ENCODE data around the gene BCL2L1. TPM values are rescaled to one million over a fixed set of nuclear protein-coding genes. Genes with fewer than 3 reads are reported as not detected.

BCL2L1 gene
- total RNA-seq, 4 donors from 2014 or later: 105 to 138 (median 119) TPM

- no peak for TF ChIP-seq POLR2A (IDR thresholded peaks at IDR 0.05)
- 97 to 98% methylated on average over 3 of the region's 3 CpGs for WGBS, 2 donors
- no peaks in the 10 kb centered on the region for H3K27me3 ChIP-seq
- peaks cover 0 to 73% (median 17%) of the 10 kb centered on the region in 4 donors for H3K4me1 ChIP-seq
- H3K4me3 ChIP-seq: no peak overlapping the region
- H3K9me3 ChIP-seq: no peaks in the 10 kb centered on the region
- peak overlapping the region in 2 of 4 donors; percentile 2 to 29 for H3K27ac ChIP-seq
- DNase-seq (ENCODE audit: low spot score in 2 of 2): no peak
- peaks cover 0 to 42% (median 0%) of the 10 kb centered on the region in 3 donors for H3K36me3 ChIP-seq
Observed at GRCh38 chr20:31687777-31688176, 34.9 kb downstream of the BCL2L1 start.

GRCh38 chr20:31685853-31686643, 36.6 kb downstream of the BCL2L1 start:
- Histone ChIP-seq H3K4me1 (peaks cover 0 to 76% (median 10%) of the 10 kb centered on the region in 4 donors), H3K36me3 (peaks cover 0 to 34% (median 0%) of the 10 kb centered on the region in 3 donors), H3K9me3 (no peaks in the 10 kb centered on the region), H3K27me3 (no peaks in the 10 kb centered on the region), H3K27ac (peak overlapping the region in 1 of 4 donors; percentile 52), H3K4me3 (no peak overlapping the region)
- TF ChIP-seq, protein P1, sequence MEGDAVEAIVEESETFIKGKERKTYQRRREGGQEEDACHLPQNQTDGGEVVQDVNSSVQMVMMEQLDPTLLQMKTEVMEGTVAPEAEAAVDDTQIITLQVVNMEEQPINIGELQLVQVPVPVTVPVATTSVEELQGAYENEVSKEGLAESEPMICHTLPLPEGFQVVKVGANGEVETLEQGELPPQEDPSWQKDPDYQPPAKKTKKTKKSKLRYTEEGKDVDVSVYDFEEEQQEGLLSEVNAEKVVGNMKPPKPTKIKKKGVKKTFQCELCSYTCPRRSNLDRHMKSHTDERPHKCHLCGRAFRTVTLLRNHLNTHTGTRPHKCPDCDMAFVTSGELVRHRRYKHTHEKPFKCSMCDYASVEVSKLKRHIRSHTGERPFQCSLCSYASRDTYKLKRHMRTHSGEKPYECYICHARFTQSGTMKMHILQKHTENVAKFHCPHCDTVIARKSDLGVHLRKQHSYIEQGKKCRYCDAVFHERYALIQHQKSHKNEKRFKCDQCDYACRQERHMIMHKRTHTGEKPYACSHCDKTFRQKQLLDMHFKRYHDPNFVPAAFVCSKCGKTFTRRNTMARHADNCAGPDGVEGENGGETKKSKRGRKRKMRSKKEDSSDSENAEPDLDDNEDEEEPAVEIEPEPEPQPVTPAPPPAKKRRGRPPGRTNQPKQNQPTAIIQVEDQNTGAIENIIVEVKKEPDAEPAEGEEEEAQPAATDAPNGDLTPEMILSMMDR (IDR thresholded peaks at IDR 0.05): no peak
- TF ChIP-seq EP300 (IDR thresholded peaks at IDR 0.05) (no peak), POLR2A (IDR thresholded peaks at IDR 0.05) (no peak)
- WGBS, 2 donors: 90 to 91% methylated on average over 2 of the region's 2 CpGs
- DNase-seq (ENCODE audit: low spot score in 2 of 2): no peak

DNA sequence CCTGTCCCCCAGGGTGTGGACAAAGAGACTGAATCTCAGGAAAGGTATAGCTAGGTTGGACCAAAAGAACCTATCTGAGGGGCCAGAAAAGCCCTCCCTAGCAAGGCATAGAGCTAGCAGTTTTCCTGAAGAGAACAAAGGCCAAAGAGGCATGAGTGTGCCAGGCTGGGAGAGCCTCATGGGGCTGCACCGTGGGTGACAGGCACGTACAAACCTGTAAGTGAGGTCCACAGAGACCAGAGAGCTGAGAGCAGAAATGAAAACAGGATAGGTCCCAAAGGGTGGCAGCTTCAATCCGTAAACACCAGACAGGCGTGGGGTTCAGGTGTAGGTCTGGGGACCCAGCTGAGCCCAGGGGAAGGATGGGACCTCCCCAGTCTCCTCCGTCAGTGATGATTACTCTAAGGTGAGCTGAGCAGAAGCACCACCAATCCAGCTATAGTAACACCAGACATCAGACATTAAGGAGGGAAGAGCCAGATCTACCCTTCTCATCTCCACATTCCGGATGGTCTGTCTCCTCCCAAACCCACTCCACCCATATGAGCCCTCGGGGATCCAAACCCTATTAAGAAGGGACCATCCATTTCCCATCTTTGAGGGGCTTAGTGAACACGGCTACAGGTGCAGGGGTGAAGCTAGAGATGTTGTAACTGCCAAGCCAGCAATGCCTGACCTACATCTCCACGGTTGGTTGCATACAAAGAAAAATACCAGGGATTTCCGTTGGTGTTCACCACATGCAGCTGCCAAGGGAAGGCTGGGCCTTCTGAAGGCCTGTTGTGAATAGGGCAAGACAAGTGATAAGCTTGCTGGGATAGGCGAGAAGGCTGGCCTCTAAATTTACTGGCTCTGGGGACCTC, 38.3 kb downstream of the BCL2L1 start:
- H3K36me3 ChIP-seq: peaks cover 0 to 39% (median 0%) of the 10 kb centered on the region in 3 donors
- H3K4me3 ChIP-seq: no peak overlapping the region
- TF ChIP-seq POLR2A (IDR thresholded peaks at IDR 0.05) (no peak), EP300 (IDR thresholded peaks at IDR 0.05) (no peak)
- TF ChIP-seq, protein P1 (IDR thresholded peaks at IDR 0.05): no peak
- peak overlapping the region in 2 of 4 donors; percentile 37 to 61 for H3K27ac ChIP-seq
- WGBS, 2 donors: 77 to 81% methylated on average over 11 of the region's 11 CpGs
- H3K4me1 ChIP-seq: peaks cover 0 to 83% (median 7%) of the 10 kb centered on the region in 4 donors
- no peaks in the 10 kb centered on the region for H3K27me3 ChIP-seq
- DNase-seq (ENCODE audit: low spot score in 2 of 2): no peak
- H3K9me3 ChIP-seq: no peaks in the 10 kb centered on the region

DNA sequence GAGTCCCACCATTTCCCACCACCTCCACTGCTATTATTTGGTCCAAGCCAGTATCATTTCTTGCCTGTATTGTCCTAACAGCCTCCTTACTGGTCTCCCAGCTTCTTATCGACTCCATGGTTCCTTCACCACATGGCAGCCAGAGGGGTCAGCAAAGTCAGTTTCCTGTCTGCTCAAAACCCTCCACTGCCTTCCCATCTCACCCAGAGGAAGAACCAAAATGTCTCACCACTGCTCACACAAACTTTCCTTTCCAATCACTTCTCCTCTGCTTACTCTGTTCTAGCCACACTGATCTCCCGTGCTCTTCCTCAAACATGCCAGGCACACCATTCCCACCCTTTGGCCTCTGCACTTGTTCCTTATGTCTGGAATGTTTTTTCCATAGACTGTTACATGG, 39.7 kb downstream of the BCL2L1 start:
- TF ChIP-seq, protein P1 (IDR thresholded peaks at IDR 0.05): no peak
- TF ChIP-seq EP300 (IDR thresholded peaks at IDR 0.05) (no peak), POLR2A (IDR thresholded peaks at IDR 0.05) (no peak)
- Histone ChIP-seq H3K9me3 (no peaks in the 10 kb centered on the region), H3K36me3 (peaks cover 0 to 47% (median 0%) of the 10 kb centered on the region in 3 donors), H3K4me3 (no peak overlapping the region), H3K27me3 (no peaks in the 10 kb centered on the region), H3K4me1 (peaks cover 0 to 93% (median 19%) of the 10 kb centered on the region in 4 donors), H3K27ac (peak overlapping the region in 1 of 4 donors; percentile 30)
- DNase-seq (ENCODE audit: low spot score in 2 of 2): no peak
- 64 to 75% methylated on average over 2 of the region's 2 CpGs for WGBS, 2 donors

GRCh38 chr20:31682352-31682751, 40.3 kb downstream of the BCL2L1 start:
- peaks cover 0 to 41% (median 0%) of the 10 kb centered on the region in 3 donors for H3K36me3 ChIP-seq
- DNase-seq (ENCODE audit: low spot score in 2 of 2): no peak
- peak overlapping the region in 2 of 4 donors; percentile 30 to 39 for H3K27ac ChIP-seq
- WGBS, 2 donors: 93 to 95% methylated on average over 3 of the region's 3 CpGs
- no peak for TF ChIP-seq EP300 (IDR thresholded peaks at IDR 0.05)
- TF ChIP-seq, protein P1 (IDR thresholded peaks at IDR 0.05): no peak
- peaks cover 0 to 95% (median 25%) of the 10 kb centered on the region in 4 donors for H3K4me1 ChIP-seq
- H3K9me3 ChIP-seq: no peaks in the 10 kb centered on the region
- no peak overlapping the region for H3K4me3 ChIP-seq
- H3K27me3 ChIP-seq: no peaks in the 10 kb centered on the region

All from tibial nerve (tissue), 4 donors.